Subcutaneous preadipocyte (primary cell): ENCODE data around the gene IL19. TPM values are rescaled to one million over a fixed set of nuclear protein-coding genes. Genes with fewer than 3 reads are reported as not detected.

Source experiments
- small RNA-seq: library from RNA; depleted of rRNA; stranded (forward); fragments of <200 nt; gene quantifications from one replicate; pipeline ENCODE3, GENCODE V24; 2012
- total RNA-seq: library from RNA; depleted of rRNA; stranded (reverse); fragments of >200 nt; gene quantifications from 2 replicates; pipeline ENCODE4 v1.2.3, GENCODE V29; 2012

Gene IL19
- not detected in 2 replicates for total RNA-seq

GRCh38 chr1:206770531-206771337, at the start of gene IL19:
IL19 (plus strand) TSS chr1:206770773; CDS start chr1:206836663, 65,890 bp downstream.

GRCh38 chr1:206772243-206772937, 1.8 kb downstream of the IL19 start, which contains the start of gene IL10:
IL10 (minus strand) TSS chr1:206772494; CDS start chr1:206772435, 59 bp downstream.

GRCh38 chr1:206864939-206865671, 94.5 kb downstream of the IL19 start, which contains the start of gene IL20:
IL20 (plus strand) TSS chr1:206865623; CDS start chr1:206865853, 230 bp downstream.

Small RNA genes within 50 kb of the gene (small RNA-seq; reads per million reads assigned to genes)
- not detected for gene RF00019

Other genes starting within 250 kb of the IL19 start
- 51.4 and 59.6 TPM in 2 replicates for gene EIF2D, start 158.3 kb upstream of the IL19 start, total RNA-seq
- 26.5 and 30.5 TPM in 2 replicates for gene DYRK3, start 135.2 kb upstream of the IL19 start, total RNA-seq
- gene MAPKAPK2, start 85.9 kb upstream of the IL19 start, total RNA-seq: 26.8 and 29.8 TPM in 2 replicates
- not detected in 2 replicates for gene IL10, start 1.7 kb downstream of the IL19 start, total RNA-seq
- gene IL20, start 94.8 kb downstream of the IL19 start, total RNA-seq: not detected in 2 replicates
- gene IL24, start 126.7 kb downstream of the IL19 start, total RNA-seq: not detected in 2 replicates
- not detected in 2 replicates for gene FCMR, start 151.2 kb downstream of the IL19 start, total RNA-seq
- not detected in 2 replicates for gene PIGR, start 175.7 kb downstream of the IL19 start, total RNA-seq
- not detected in 2 replicates for gene FCAMR, start 199.7 kb downstream of the IL19 start, total RNA-seq